ENCODE measurements around the gene TSC22D1. TPM values are rescaled to one million over a fixed set of nuclear protein-coding genes. Genes with fewer than 3 reads are reported as not detected.
"Not testable (repeated sequence)": the region's sequence is repeated elsewhere in the genome, so short reads cannot be mapped to it uniquely, and the experiment has no call there.

The TSC22D1 gene
- total and polyA plus RNA-seq, 12 donors, result 28.5 to 113 (median 59.8) TPM

DNA sequence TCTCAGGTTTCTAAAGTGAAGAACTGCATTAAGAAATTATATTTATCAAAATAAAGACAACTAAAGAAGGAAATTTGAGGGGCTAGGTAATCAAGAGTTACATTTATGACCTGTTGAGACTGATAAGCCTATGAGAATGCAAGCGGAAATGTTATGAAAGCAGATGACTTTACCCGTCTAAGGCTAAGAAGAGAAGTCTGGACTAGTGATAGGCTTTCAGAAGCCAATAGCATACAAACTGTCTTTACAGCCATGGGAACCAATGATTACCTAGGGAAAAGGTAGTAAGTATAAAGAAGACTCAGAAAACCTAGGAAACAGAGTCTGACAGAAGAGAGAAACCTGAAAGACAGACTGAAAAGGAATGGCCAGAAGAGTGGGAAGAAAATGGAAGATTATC, 11.2 kb downstream of the TSC22D1 start:
- Histone ChIP-seq H3K27ac (no peak overlapping the region), H3K9me3 (replicated peaks in 1 of 3) (peaks cover 0 to 3% (median 0%) of the 10 kb centered on the region in 3 donors), H3K4me1 (replicated peaks in 1 of 2) (no peaks in the 10 kb centered on the region), H3K4me3 (no peak overlapping the region), H3K36me3 (replicated peaks in 1 of 2) (no peaks in the 10 kb centered on the region), H3K27me3 (no peaks in the 10 kb centered on the region)
- intact Hi-C loops (cut with DNase I), result loop anchor here in 1 of 2 donors (10.0 kb wide), 1 partner anchor 60 kb away; no protein-coding TSS in a partner anchor
- whole genome bisulfite sequencing, 4 donors, result 93 to 98% (median 96%) methylated on average over 2 of the region's 2 CpGs
- no peak for TF ChIP-seq POLR2A (IDR thresholded peaks at IDR 0.05)
- no peak for DNase-seq

- H3K27ac ChIP-seq; H3K4me3 ChIP-seq; H3K4me1 ChIP-seq (replicated peaks in 1 of 2); H3K9me3 ChIP-seq (replicated peaks in 1 of 3); H3K36me3 ChIP-seq (replicated peaks in 1 of 2); DNase-seq; H3K27me3 ChIP-seq: not testable (repeated sequence)
- 90 to 97% (median 94%) methylated on average over 6 of the region's 6 CpGs for WGBS, 4 donors
- intact Hi-C loops (cut with DNase I), result loop anchor here in 1 of 2 donors (10.0 kb wide), 1 partner anchor 58 kb away; no protein-coding TSS in a partner anchor
Observed at GRCh38 chr13:44562853-44563252, 13.3 kb downstream of the TSC22D1 start.

DNA sequence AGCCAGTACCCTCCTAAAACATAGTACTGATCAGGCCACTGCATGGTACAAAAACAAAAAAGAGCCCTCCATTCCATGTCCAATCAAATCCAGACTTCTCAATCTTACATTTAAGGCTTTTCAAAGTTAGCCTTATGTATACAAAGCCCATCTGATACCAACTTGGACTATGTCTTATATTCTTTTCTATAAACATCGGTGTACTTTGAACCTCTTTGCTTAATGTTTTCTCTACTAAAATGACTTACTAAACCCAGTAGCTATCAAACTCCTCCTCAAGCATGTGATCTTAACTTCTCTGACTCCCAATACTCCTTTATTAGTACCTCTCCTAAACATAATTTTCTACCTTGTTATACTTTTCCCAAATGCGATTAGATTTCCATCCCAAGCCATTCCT, 14.8 kb downstream of the TSC22D1 start:
- no peak for DNase-seq
- no peaks in the 10 kb centered on the region for H3K36me3 ChIP-seq (replicated peaks in 1 of 2)
- 96 to 97% (median 97%) methylated on average over 2 of the region's 2 CpGs for WGBS, 4 donors
- H3K9me3 ChIP-seq (replicated peaks in 1 of 3), result peaks cover 0 to 3% (median 0%) of the 10 kb centered on the region in 3 donors
- no peak overlapping the region for H3K27ac ChIP-seq
- H3K4me1 ChIP-seq (replicated peaks in 1 of 2), result no peaks in the 10 kb centered on the region
- H3K27me3 ChIP-seq, result no peaks in the 10 kb centered on the region
- no peak overlapping the region for H3K4me3 ChIP-seq
- TF ChIP-seq, protein P1, sequence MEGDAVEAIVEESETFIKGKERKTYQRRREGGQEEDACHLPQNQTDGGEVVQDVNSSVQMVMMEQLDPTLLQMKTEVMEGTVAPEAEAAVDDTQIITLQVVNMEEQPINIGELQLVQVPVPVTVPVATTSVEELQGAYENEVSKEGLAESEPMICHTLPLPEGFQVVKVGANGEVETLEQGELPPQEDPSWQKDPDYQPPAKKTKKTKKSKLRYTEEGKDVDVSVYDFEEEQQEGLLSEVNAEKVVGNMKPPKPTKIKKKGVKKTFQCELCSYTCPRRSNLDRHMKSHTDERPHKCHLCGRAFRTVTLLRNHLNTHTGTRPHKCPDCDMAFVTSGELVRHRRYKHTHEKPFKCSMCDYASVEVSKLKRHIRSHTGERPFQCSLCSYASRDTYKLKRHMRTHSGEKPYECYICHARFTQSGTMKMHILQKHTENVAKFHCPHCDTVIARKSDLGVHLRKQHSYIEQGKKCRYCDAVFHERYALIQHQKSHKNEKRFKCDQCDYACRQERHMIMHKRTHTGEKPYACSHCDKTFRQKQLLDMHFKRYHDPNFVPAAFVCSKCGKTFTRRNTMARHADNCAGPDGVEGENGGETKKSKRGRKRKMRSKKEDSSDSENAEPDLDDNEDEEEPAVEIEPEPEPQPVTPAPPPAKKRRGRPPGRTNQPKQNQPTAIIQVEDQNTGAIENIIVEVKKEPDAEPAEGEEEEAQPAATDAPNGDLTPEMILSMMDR (IDR thresholded peaks at IDR 0.05), result no peak
- no peak for TF ChIP-seq POLR2A (IDR thresholded peaks at IDR 0.05)
- intact Hi-C loops (cut with DNase I), result loop anchor here in 1 of 2 donors (10.0 kb wide), 1 partner anchor 57 kb away; no protein-coding TSS in a partner anchor

- 93 to 97% (median 94%) methylated on average over 2 of the region's 2 CpGs for WGBS, 4 donors
- no peak overlapping the region for H3K4me3 ChIP-seq
- H3K27me3 ChIP-seq, result no peaks in the 10 kb centered on the region
- no peak overlapping the region for H3K27ac ChIP-seq
- no peaks in the 10 kb centered on the region for H3K36me3 ChIP-seq (replicated peaks in 1 of 2)
- H3K9me3 ChIP-seq (replicated peaks in 1 of 3), result no peaks in the 10 kb centered on the region
- no peaks in the 10 kb centered on the region for H3K4me1 ChIP-seq (replicated peaks in 1 of 2)
- no peak for TF ChIP-seq POLR2A (IDR thresholded peaks at IDR 0.05)
- TF ChIP-seq, protein P1 (IDR thresholded peaks at IDR 0.05), result no peak
- intact Hi-C loops (cut with DNase I), result no loop called here
- DNase-seq, result no peak
Observed at GRCh38 chr13:44557986-44558385, 18.1 kb downstream of the TSC22D1 start.

GRCh38 chr13:44555207-44555606, 20.9 kb downstream of the TSC22D1 start:
- no peak for DNase-seq
- WGBS, 4 donors, result 96 to 99% (median 98%) methylated on average over 12 of the region's 12 CpGs
- no peak overlapping the region for H3K27ac ChIP-seq
- intact Hi-C loops (cut with DNase I), result no loop called here
- H3K36me3 ChIP-seq (replicated peaks in 1 of 2), result no peaks in the 10 kb centered on the region
- no peaks in the 10 kb centered on the region for H3K27me3 ChIP-seq
- no peak for TF ChIP-seq POLR2A (IDR thresholded peaks at IDR 0.05)
- TF ChIP-seq, protein P1 (IDR thresholded peaks at IDR 0.05), result no peak
- no peak overlapping the region for H3K4me3 ChIP-seq
- no peaks in the 10 kb centered on the region for H3K9me3 ChIP-seq (replicated peaks in 1 of 3)
- no peaks in the 10 kb centered on the region for H3K4me1 ChIP-seq (replicated peaks in 1 of 2)
